DOHH2 (cell line): ENCODE measurements around the gene ACADSB.

Experiments used
- EZH2phosphoT487 ChIP-seq: fragments of 200-600 bp; sonication (generic); IDR thresholded peaks from 2 replicates; pipeline ENCODE4 v1.6.1; 2017; ENCODE audit warnings: borderline replicate concordance, mild to moderate bottlenecking, antibody characterized with exemption, low read length, moderate library complexity, mixed read lengths
- TF ChIP-seq, protein P1 (sequence below): fragments of 200-600 bp; sonication (generic); IDR thresholded peaks from one replicate; pipeline ENCODE4 v1.5.1; 2014; ENCODE audit warnings: antibody characterized with exemption, mild to moderate bottlenecking, low read depth, low read length; ENCODE audit not compliant: poor library complexity, severe bottlenecking

DNA sequence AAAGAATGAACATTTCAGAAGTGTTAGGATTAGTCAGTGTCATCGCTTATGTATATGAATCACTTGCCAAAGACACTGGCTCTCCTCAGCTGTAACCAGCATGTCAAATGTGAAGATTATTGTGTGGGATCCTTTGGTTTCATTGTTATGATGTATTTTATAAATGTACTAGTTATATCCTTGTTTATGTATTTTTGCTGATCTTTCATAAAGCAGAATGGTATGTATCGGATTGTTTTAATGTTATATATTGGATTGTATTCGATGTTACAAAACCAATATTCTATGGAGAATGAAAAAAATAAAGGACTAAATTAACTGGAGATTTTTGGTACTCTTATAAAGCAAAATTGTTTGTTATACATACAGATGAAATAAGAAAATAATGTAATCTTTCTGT, 49.2 kb downstream of the ACADSB start:
- TF ChIP-seq, protein P1, sequence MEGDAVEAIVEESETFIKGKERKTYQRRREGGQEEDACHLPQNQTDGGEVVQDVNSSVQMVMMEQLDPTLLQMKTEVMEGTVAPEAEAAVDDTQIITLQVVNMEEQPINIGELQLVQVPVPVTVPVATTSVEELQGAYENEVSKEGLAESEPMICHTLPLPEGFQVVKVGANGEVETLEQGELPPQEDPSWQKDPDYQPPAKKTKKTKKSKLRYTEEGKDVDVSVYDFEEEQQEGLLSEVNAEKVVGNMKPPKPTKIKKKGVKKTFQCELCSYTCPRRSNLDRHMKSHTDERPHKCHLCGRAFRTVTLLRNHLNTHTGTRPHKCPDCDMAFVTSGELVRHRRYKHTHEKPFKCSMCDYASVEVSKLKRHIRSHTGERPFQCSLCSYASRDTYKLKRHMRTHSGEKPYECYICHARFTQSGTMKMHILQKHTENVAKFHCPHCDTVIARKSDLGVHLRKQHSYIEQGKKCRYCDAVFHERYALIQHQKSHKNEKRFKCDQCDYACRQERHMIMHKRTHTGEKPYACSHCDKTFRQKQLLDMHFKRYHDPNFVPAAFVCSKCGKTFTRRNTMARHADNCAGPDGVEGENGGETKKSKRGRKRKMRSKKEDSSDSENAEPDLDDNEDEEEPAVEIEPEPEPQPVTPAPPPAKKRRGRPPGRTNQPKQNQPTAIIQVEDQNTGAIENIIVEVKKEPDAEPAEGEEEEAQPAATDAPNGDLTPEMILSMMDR: no peak
- TF ChIP-seq EZH2phosphoT487: no peak
